ENCODE data around the gene WDR36.

GRCh38 chr5:111099058-111099778 lies 7.1 kb downstream of the WDR36 start:
- no peak for TF ChIP-seq CTCF (IDR thresholded peaks at IDR 0.05)
- TF ChIP-seq POLR2A (IDR thresholded peaks at IDR 0.05), result no peak

Data from adrenal gland (tissue), 5 donors.